ENCODE measurements around the gene TMOD1. TPM values are rescaled to one million over a fixed set of nuclear protein-coding genes. Genes with fewer than 3 reads are reported as not detected.

The TMOD1 gene
- total and polyA plus RNA-seq, 10 of the 15 experiments (the other 5 are each of a cell fraction or from before 2014, with no cell fraction given), result 4.0 to 44.1 (median 15.4) TPM

DNA sequence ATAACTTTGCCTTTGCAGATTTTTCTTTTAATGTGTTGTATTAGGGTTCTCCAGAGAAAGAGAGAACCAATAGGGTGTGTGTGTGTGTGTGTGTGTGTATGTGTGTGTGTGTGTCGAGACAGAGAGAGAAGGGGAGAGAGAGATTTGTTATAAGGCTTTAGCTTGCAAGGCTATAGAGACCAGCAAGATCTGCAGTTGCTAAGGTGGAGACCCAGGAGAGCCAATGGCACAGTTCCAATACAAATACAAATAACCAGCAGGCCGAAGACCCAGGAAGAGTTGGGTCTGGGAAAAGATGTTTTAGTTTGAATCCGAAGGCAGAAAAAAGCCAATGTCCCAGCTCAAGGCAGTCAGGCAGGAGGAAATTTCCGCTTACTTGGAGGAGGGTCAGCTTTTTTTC, 23.0 kb downstream of the TMOD1 start:
- Histone ChIP-seq H3K4me1 (ENCODE audit: control insufficient read depth, insufficient read depth, low read length) (peaks cover 21% of the 10 kb centered on the region), H3K36me3 (ENCODE audit: control insufficient read depth in 2 of 2, insufficient read depth in 2 of 2, low read length in 1 of 2) (peaks cover 2 to 11% of the 10 kb centered on the region in 2 experiments), H3K9me3 (replicated peaks; ENCODE audit: control insufficient read depth, insufficient read depth, low read length) (no peaks in the 10 kb centered on the region), H3K4me2 (ENCODE audit: control insufficient read depth, insufficient read depth) (no peak overlapping the region), H2AFZ (ENCODE audit: control insufficient read depth, low read depth, low read length) (no peak overlapping the region), H4K20me1 (ENCODE audit: control insufficient read depth, insufficient read depth) (no peaks in the 10 kb centered on the region), H3K27me3 (replicated peaks in 1 of 2; ENCODE audit: control insufficient read depth in 2 of 2, insufficient read depth in 2 of 2, low read length in 1 of 2) (no peaks in the 10 kb centered on the region), H3K9ac (ENCODE audit: control insufficient read depth, insufficient read depth, low read length) (no peak overlapping the region), H3K79me2 (ENCODE audit: control insufficient read depth, insufficient read depth, low read length) (no peaks in the 10 kb centered on the region; the same call in none of the 2 replicates), H3K4me3 (no peak overlapping the region), H3K27ac (ENCODE audit: control insufficient read depth, insufficient read depth) (no peak overlapping the region)
- ATAC-seq (no peak), FAIRE-seq (no peak), DNase-seq (ENCODE audit: low read depth, low spot score) (no peak)
- TF ChIP-seq, protein P1, sequence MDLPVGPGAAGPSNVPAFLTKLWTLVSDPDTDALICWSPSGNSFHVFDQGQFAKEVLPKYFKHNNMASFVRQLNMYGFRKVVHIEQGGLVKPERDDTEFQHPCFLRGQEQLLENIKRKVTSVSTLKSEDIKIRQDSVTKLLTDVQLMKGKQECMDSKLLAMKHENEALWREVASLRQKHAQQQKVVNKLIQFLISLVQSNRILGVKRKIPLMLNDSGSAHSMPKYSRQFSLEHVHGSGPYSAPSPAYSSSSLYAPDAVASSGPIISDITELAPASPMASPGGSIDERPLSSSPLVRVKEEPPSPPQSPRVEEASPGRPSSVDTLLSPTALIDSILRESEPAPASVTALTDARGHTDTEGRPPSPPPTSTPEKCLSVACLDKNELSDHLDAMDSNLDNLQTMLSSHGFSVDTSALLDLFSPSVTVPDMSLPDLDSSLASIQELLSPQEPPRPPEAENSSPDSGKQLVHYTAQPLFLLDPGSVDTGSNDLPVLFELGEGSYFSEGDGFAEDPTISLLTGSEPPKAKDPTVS (IDR thresholded peaks at IDR 0.05; ENCODE audit: low read depth, low read length), result no peak
- TF ChIP-seq BHLHE40 (IDR thresholded peaks at IDR 0.05; ENCODE audit: borderline replicate concordance in 1 of 2, low read depth in 2 of 2, low read length in 1 of 2) (no peak), TBL1XR1 (IDR thresholded peaks at IDR 0.05; ENCODE audit: low read depth, low read length) (no peak), HDAC2 (IDR thresholded peaks at IDR 0.05) (no peak), MXI1 (IDR thresholded peaks at IDR 0.05; ENCODE audit: low read depth, low read length) (no peak), HCFC1 (IDR thresholded peaks at IDR 0.05; ENCODE audit: low read length) (no peak), STAT1 (conservative IDR thresholded peaks at IDR 0.05) (no peak), RUNX3 (IDR thresholded peaks at IDR 0.05; ENCODE audit: low read length) (no peak), EZH2 (IDR thresholded peaks at IDR 0.05; ENCODE audit: borderline replicate concordance, control insufficient read depth, low read depth, low read length) (no peak), POLR2AphosphoS5 (IDR thresholded peaks at IDR 0.05; ENCODE audit: low read length) (no peak)
- TF ChIP-seq, protein P2, sequence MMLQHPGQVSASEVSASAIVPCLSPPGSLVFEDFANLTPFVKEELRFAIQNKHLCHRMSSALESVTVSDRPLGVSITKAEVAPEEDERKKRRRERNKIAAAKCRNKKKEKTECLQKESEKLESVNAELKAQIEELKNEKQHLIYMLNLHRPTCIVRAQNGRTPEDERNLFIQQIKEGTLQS (IDR thresholded peaks at IDR 0.05; ENCODE audit: borderline replicate concordance, extremely low read depth, low read depth, low read length), result no peak
- 79% methylated on average over 3 of the region's 4 CpGs for WGBS (ENCODE audit: insufficient coverage, insufficient replicate concordance, low lambda C conversion rate, missing lambda C conversion rate)
- intact Hi-C loops (cut with micrococcal nuclease; ENCODE audit: unreplicated experiment), result no loop called here
- no TSS peak for BruUV-seq (replicated peaks)
- ChIA-PET SMC1A (ENCODE audit: uncharacterized antibody, unreplicated experiment) (no interaction called here), RAD21 (ENCODE audit: unreplicated experiment) (no interaction called here), CTCF (interaction anchor here (0.9 to 3.3 kb wide), 5 partner anchors 11 to 92 kb away, joined by 3 to 21 read pairs (median 3); no protein-coding TSS in a partner anchor), POLR2A (no interaction called here)
- in situ Hi-C loops (cut with MboI), result no loop called here
